NCI-H1417 (cell line): ENCODE results near the gene FAM20C.
"Not testable (repeated sequence)": the region's sequence is repeated elsewhere in the genome, so short reads cannot be mapped to it uniquely, and the experiment has no call there.

Experiments
- DNase-seq, 3 experiments: peaks; one replicate each; lab custom pipeline; 2025; lab: John Stamatoyannopoulos, UW

Gene FAM20C

GRCh38 chr7:243580-243978 lies 51.2 kb downstream of the FAM20C start:
- DNase-seq, result not testable (repeated sequence)

GRCh38 chr7:244974-245373 lies 52.6 kb downstream of the FAM20C start:
- DNase-seq, result no peak

GRCh38 chr7:245574-246295 lies 53.4 kb downstream of the FAM20C start:
- no peak for DNase-seq

- DNase-seq, result no peak
Observed at GRCh38 chr7:246451-246850, 54.1 kb downstream of the FAM20C start.

- DNase-seq, result no peak
Observed at GRCh38 chr7:247181-247580, 54.8 kb downstream of the FAM20C start.

GRCh38 chr7:247636-248035 lies 55.3 kb downstream of the FAM20C start:
- no peak for DNase-seq

- DNase-seq, result no peak
Observed at GRCh38 chr7:248732-249435, 56.5 kb downstream of the FAM20C start.

GRCh38 chr7:249989-250388 lies 57.6 kb downstream of the FAM20C start:
- no peak for DNase-seq

- DNase-seq, result no peak
Observed at GRCh38 chr7:250523-250922, 58.2 kb downstream of the FAM20C start.

GRCh38 chr7:251005-251404 lies 58.6 kb downstream of the FAM20C start:
- no peak for DNase-seq

- DNase-seq, result no peak
Observed at GRCh38 chr7:251446-252175, 59.2 kb downstream of the FAM20C start.

GRCh38 chr7:252216-252965 lies 60.0 kb downstream of the FAM20C start:
- DNase-seq, result no peak

- DNase-seq, result no peak
Observed at GRCh38 chr7:252981-253380, 60.6 kb downstream of the FAM20C start.

GRCh38 chr7:253581-254336 lies 61.4 kb downstream of the FAM20C start:
- no peak for DNase-seq

- no peak for DNase-seq
Observed at GRCh38 chr7:254337-255037, 62.1 kb downstream of the FAM20C start.

GRCh38 chr7:255038-255435 lies 62.7 kb downstream of the FAM20C start:
- DNase-seq, result no peak

GRCh38 chr7:255721-256361 lies 63.5 kb downstream of the FAM20C start:
- no peak for DNase-seq

- no peak for DNase-seq
Observed at GRCh38 chr7:256461-256940, 64.1 kb downstream of the FAM20C start.

GRCh38 chr7:256981-257646 lies 64.7 kb downstream of the FAM20C start:
- no peak for DNase-seq

- no peak for DNase-seq
Observed at GRCh38 chr7:257647-257992, 65.2 kb downstream of the FAM20C start.
